Psoas muscle (tissue), 8 donors: ENCODE measurements around the gene ELOVL6. TPM values are rescaled to one million over a fixed set of nuclear protein-coding genes. Genes with fewer than 3 reads are reported as not detected.
A peak's percentile ranks its signal among the peaks of the same experiment; 100 is the strongest.
"Not testable (repeated sequence)": the region's sequence is repeated elsewhere in the genome, so short reads cannot be mapped to it uniquely, and the experiment has no call there.

Source experiments
- ATAC-seq, 4 donors: fragments of 200-7000 bp; cut with Tn5 transposase; one replicate each; pipeline ENCODE4 v1.9.1; 2020; ENCODE audit warnings: moderate library complexity in 3 of 4, mild to moderate bottlenecking in 2 of 4
- DNase-seq, 2 donors: peaks; one replicate each; pipeline ENCODE4 v3.0.0-alpha.2; 2020
- H3K27ac ChIP-seq: fragments of 200-600 bp; one replicate; pipeline ENCODE4 v1.8.0; 2022
- H3K27me3 ChIP-seq, 3 donors: fragments of 200-600 bp in 1 of 3; one replicate each; pipeline versions ENCODE4 v1.6.1 to v1.8.0; 2013 to 2022; ENCODE audit warnings: low read length in 2 of 3, mild to moderate bottlenecking in 2 of 3, moderate library complexity in 1 of 3; ENCODE audit not compliant: insufficient read depth in 3 of 3
- H3K36me3 ChIP-seq, 2 donors: fragments of 200-600 bp in 1 of 2; one replicate each; pipeline versions ENCODE4 v1.6.1 to v1.8.0; 2013 to 2022; ENCODE audit warnings: low read depth in 1 of 2, mild to moderate bottlenecking in 1 of 2, moderate library complexity in 1 of 2; ENCODE audit not compliant: insufficient read depth in 1 of 2
- H3K4me1 ChIP-seq: fragments of 200-600 bp; one replicate; pipeline ENCODE4 v1.8.0; 2022
- H3K4me3 ChIP-seq: fragments of 200-600 bp; one replicate; pipeline ENCODE4 v1.8.0; 2022; ENCODE audit warnings: mild to moderate bottlenecking
- H3K9me3 ChIP-seq: fragments of 200-600 bp; one replicate; pipeline ENCODE4 v1.8.0; 2022
- WGBS, 3 donors: extraction: QIAGEN DNeasy Blood & Tissue Kit; methylation state at CpG; one replicate each; pipeline versions ENCODE4 v1.1.6 to v1.1.7; 2013; 5-methylcytosine and 5-hydroxymethylcytosine counted together
- intact Hi-C, 2 donors: fragments of 100-400 bp; cut with DNase I; formaldehyde crosslinking; loops; one replicate each; pipeline versions ENCODE4 v1.11.0 to v1.14.2; 2022
- polyA plus RNA-seq, 3 donors: library from polyadenylated mRNA; stranded (reverse); fragments of 200-250 nt; gene quantifications; one replicate each; pipeline ENCODE4 v1.2.3, GENCODE V29; 2013
- total RNA-seq, 4 donors: library from RNA; stranded (reverse); fragmentation: NEBNext Ultra II Directional in 2 of 4; extraction: Animal tissue kit (Norgen Biotek cat#: 25700) in 2 of 4; gene quantifications; one replicate each; pipeline versions ENCODE4 v1.2.1 to v1.2.4, GENCODE V29; 2021 to 2023
- TF ChIP-seq, protein P1 (sequence below): fragments of 200-600 bp; IDR thresholded peaks from one replicate; pipeline ENCODE4 v1.8.0; 2022; ENCODE audit warnings: antibody characterized with exemption
- donor health status: healthy with polysubstance abuse.
- donor health status: DM: no; HTN: no; CAD: no; lungs with moderate emphysema.
- donor health status: Bipolar disorder and iron deficiency.
- donor health status: healthy.
- donor health status: DM: yes; HTN: yes; CAD: no.
- donor health status: DM: no; HTN: no; CAD: no.
- donor health status: DM: no; HTN: no; CAD: no.
- donor health status: DM: yes; HTN: yes; CAD: no.

ELOVL6 gene
- total and polyA plus RNA-seq, 7 donors: 0.35 to 4.5 (median 0.99) TPM

DNA sequence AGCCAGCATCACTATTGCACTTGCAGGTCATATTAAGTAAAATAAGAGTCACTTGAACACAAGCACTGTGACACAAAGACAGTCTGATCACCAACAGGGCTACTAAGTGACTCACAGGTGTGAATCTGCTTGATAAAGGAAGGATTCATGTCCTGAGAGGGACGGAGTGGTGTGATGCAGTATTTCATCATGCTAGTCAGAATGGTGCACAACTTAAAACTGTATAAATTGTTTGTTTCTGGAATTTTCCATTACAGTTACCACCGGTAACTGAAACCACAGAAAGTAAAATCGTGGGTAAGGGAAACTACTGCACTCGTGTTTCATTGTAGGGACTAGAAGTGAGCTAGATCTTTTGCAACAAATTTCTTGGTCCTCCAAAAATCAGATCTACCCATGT lies 109.7 kb downstream of the ELOVL6 start:
- Histone ChIP-seq H3K36me3 (no peaks in the 10 kb centered on the region), H3K9me3 (no peaks in the 10 kb centered on the region), H3K27ac (no peak overlapping the region), H3K27me3 (no peaks in the 10 kb centered on the region), H3K4me1 (no peaks in the 10 kb centered on the region), H3K4me3 (no peak overlapping the region)
- ATAC-seq (no peak), DNase-seq (no peak)
- intact Hi-C loops: no loop called here
- 62 to 82% (median 67%) methylated on average over 4 of the region's 4 CpGs for WGBS, 3 donors
- TF ChIP-seq, protein P1, sequence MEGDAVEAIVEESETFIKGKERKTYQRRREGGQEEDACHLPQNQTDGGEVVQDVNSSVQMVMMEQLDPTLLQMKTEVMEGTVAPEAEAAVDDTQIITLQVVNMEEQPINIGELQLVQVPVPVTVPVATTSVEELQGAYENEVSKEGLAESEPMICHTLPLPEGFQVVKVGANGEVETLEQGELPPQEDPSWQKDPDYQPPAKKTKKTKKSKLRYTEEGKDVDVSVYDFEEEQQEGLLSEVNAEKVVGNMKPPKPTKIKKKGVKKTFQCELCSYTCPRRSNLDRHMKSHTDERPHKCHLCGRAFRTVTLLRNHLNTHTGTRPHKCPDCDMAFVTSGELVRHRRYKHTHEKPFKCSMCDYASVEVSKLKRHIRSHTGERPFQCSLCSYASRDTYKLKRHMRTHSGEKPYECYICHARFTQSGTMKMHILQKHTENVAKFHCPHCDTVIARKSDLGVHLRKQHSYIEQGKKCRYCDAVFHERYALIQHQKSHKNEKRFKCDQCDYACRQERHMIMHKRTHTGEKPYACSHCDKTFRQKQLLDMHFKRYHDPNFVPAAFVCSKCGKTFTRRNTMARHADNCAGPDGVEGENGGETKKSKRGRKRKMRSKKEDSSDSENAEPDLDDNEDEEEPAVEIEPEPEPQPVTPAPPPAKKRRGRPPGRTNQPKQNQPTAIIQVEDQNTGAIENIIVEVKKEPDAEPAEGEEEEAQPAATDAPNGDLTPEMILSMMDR: no peak

DNA sequence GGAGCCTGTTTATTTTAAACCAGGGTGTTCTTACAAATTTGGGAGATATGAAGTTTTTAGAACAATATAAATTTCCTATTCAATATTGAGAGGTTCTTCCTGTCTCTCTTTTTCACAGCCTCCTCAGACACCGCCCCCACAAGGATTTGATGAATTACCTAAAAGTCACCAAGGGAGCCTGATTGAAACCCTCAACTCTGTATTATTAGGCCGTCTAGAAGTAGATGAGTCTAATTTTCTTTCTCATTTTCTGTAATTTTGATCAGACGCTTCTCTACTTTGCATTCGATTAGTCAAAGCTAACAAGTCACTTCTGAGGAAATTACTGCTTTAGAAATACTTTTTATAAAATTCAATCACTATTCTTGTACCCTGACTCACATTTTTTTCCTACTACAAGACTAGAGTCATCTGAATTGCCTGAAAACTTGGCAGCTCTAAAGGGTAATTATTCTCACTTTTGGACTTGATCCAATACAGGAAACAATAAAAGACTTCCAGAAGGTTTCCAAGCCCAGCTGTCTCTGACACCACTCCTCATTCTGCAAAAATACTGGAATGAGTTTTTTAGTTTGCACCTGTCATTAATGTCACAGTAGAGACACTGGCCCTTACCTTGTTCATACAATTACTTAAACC lies 111.2 kb downstream of the ELOVL6 start:
- no peaks in the 10 kb centered on the region for H3K4me1 ChIP-seq
- TF ChIP-seq, protein P1: no peak
- intact Hi-C loops: no loop called here
- no peaks in the 10 kb centered on the region for H3K9me3 ChIP-seq
- ATAC-seq: peak in 1 of 4 donors; percentile 44
- no peak for DNase-seq
- no peak overlapping the region for H3K4me3 ChIP-seq
- H3K27ac ChIP-seq: no peak overlapping the region
- H3K36me3 ChIP-seq: no peaks in the 10 kb centered on the region
- WGBS, 3 donors: 31 to 39% (median 32%) methylated on average over 4 of the region's 4 CpGs
- no peaks in the 10 kb centered on the region for H3K27me3 ChIP-seq

DNA sequence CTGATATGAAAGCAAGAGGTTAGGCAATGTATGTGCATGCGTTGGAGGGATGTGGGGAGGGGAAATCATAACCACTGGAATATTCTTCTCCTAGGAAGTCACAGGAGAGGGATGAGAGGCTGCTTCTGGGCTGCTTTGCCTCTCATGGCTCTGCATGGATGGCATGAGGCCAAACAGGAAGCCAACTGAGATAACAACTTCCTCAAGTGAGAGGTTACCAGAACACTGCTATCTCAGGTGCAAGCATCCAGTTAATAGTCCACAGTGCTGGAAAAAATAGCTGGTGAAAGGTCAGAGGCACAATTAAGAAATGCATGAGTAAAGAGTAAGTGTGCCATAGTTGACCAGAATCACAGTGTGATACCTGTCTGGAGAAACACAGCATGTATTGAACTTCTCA lies 113.3 kb downstream of the ELOVL6 start:
- TF ChIP-seq, protein P1: no peak
- WGBS, 3 donors: 50 to 79% (median 67%) methylated on average over 1 of the region's 1 CpG
- ATAC-seq: no peak
- H3K4me1 ChIP-seq: no peaks in the 10 kb centered on the region
- no peaks in the 10 kb centered on the region for H3K9me3 ChIP-seq
- H3K4me3 ChIP-seq: no peak overlapping the region
- no peak overlapping the region for H3K27ac ChIP-seq
- DNase-seq: no peak
- H3K27me3 ChIP-seq: no peaks in the 10 kb centered on the region
- H3K36me3 ChIP-seq: no peaks in the 10 kb centered on the region
- intact Hi-C loops: no loop called here

DNA sequence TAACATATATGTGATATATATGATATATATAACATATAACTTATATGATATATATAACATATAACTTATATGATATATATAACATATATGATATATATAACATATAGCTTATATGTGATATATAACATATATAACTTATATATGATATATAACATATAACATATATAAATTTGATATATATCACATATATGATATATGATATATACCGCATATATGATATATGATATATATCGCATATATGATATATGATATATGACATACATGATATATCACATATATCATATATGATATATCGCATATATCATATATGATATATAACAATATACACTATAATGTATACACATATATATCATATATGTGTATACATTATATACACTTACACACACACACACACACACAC lies 114.3 kb downstream of the ELOVL6 start:
- TF ChIP-seq, protein P1: no peak
- whole genome bisulfite sequencing, 3 donors: 71 to 96% (median 77%) methylated on average over 3 of the region's 3 CpGs
- DNase-seq: no peak
- no peak for ATAC-seq
- intact Hi-C loops: no loop called here
- no peaks in the 10 kb centered on the region for H3K4me1 ChIP-seq
- H3K4me3 ChIP-seq: no peak overlapping the region
- H3K36me3 ChIP-seq: no peaks in the 10 kb centered on the region
- no peaks in the 10 kb centered on the region for H3K27me3 ChIP-seq
- no peaks in the 10 kb centered on the region for H3K9me3 ChIP-seq
- no peak overlapping the region for H3K27ac ChIP-seq

DNA sequence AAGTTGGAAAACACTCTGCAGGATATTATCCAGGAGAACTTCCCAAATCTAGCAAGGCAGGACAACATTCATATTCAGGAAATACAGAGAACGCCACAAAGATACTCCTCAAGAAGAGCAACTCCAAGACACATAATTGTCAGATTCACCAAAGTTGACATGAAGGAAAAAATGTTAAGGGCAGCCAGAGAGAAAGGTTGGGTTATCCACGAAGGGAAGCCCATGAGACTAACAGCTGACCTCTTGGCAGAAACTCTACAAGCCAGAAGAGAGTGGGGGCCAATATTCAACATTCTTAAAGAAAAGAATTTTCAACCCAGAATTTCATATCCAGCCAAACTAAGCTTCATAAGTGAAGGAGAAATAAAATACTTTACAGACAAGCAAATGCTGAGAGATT lies 120.3 kb downstream of the ELOVL6 start:
- intact Hi-C loops, ATAC-seq: not testable (repeated sequence)
- WGBS, 3 donors: 60 to 79% (median 77%) methylated on average over 2 of the region's 2 CpGs

DNA sequence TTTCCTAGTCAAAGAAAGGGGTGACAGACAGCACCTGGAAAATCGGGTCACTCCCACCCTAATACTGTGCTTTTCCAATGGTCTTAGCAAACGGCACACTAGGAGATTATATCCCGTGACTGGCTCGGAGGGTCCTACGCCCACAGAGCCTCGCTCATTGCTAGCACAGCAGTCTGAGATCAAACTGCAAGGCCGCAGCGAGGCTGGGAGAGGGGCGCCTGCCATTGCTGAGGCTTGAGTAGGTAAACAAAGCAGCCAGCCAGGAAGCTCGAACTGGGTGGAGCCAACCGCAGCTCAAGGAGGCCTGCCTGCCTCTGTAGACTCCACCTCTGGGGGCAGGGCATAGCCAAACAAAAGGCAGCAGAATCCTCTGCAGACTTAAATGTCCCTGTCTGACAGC lies 121.6 kb downstream of the ELOVL6 start:
- WGBS, 3 donors: 90 to 92% (median 91%) methylated on average over 11 of the region's 11 CpGs

More for the DNA sequence above, 120.3 kb downstream of the ELOVL6 start:
- not testable (repeated sequence) for DNase-seq, H3K9me3 ChIP-seq, H3K27me3 ChIP-seq, H3K4me1 ChIP-seq, H3K27ac ChIP-seq, H3K36me3 ChIP-seq, H3K4me3 ChIP-seq

More for the DNA sequence above, 121.6 kb downstream of the ELOVL6 start:
- intact Hi-C loops, H3K9me3 ChIP-seq, DNase-seq, H3K4me1 ChIP-seq, H3K27ac ChIP-seq, ATAC-seq, H3K4me3 ChIP-seq, H3K27me3 ChIP-seq, H3K36me3 ChIP-seq: not testable (repeated sequence)
